Measurements from ENCODE around the gene FGGY. TPM values are rescaled to one million over a fixed set of nuclear protein-coding genes. Genes with fewer than 3 reads are reported as not detected.

Gene FGGY
- total and polyA plus RNA-seq, 4 donors = 16.0 to 67.0 (median 43.4) TPM

DNA sequence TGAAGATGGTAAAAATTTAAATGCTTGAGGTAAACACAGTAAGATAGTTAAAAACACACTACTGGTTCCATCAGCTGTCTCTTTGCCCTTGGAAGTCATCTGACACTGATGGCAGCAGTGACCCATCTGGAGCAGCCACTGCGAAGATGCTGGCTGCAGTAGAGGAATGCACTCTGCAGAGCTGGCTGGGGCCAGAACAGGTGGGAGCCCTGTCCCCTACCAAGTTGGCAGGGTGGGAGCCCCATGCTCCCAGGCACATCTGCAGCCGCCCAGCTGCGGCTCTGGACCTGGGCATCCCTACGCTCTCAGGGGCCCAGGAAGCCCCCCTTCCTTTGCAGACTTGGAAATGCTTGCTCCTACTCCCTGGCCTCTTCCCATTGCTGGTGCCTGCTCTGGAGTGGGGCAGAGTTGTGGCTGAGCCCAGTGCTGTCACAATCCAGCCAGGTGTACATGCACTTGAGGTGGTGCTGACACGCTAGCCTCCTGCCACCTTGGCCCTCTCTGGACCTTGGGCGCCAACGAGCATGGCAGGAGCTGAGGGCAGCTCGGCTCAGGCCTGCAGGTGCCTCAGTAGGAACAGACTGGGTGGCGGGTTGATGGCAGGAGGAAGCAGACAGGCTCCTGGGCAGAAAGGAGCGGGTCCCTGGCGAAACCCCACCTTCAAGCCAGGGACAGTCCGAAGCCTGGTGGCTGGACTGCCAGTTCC, 227.0 kb downstream of the FGGY start:
- 96% methylated on average over 12 of the region's 12 CpGs for WGBS
- TF ChIP-seq FOXA2 (IDR thresholded peaks at IDR 0.05) (no peak), MAX (IDR thresholded peaks at IDR 0.05) (no peak), RAD21 (IDR thresholded peaks at IDR 0.05) (no peak), EGR1 (IDR thresholded peaks at IDR 0.05; ENCODE audit: low read depth in 2 of 2) (no peak), NR2F2 (IDR thresholded peaks at IDR 0.05) (no peak), FOXA1 (IDR thresholded peaks at IDR 0.05) (no peak), TAF1 (conservative IDR thresholded peaks at IDR 0.05) (no peak), YY1 (IDR thresholded peaks at IDR 0.05) (no peak), SP1 (IDR thresholded peaks at IDR 0.05) (no peak), ATF3 (IDR thresholded peaks at IDR 0.05) (no peak), HNF4A (conservative IDR thresholded peaks at IDR 0.05) (no peak), GABPA (IDR thresholded peaks at IDR 0.05 in 1 of 2, conservative IDR thresholded peaks at IDR 0.05 in 1 of 2) (no peak), RXRA (IDR thresholded peaks at IDR 0.05) (no peak), JUND (IDR thresholded peaks at IDR 0.05) (no peak)
- TF ChIP-seq, protein P1, sequence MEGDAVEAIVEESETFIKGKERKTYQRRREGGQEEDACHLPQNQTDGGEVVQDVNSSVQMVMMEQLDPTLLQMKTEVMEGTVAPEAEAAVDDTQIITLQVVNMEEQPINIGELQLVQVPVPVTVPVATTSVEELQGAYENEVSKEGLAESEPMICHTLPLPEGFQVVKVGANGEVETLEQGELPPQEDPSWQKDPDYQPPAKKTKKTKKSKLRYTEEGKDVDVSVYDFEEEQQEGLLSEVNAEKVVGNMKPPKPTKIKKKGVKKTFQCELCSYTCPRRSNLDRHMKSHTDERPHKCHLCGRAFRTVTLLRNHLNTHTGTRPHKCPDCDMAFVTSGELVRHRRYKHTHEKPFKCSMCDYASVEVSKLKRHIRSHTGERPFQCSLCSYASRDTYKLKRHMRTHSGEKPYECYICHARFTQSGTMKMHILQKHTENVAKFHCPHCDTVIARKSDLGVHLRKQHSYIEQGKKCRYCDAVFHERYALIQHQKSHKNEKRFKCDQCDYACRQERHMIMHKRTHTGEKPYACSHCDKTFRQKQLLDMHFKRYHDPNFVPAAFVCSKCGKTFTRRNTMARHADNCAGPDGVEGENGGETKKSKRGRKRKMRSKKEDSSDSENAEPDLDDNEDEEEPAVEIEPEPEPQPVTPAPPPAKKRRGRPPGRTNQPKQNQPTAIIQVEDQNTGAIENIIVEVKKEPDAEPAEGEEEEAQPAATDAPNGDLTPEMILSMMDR (IDR thresholded peaks at IDR 0.05; ENCODE audit: low read depth, low read length, missing input control) = no peak
- TF ChIP-seq, protein P2, sequence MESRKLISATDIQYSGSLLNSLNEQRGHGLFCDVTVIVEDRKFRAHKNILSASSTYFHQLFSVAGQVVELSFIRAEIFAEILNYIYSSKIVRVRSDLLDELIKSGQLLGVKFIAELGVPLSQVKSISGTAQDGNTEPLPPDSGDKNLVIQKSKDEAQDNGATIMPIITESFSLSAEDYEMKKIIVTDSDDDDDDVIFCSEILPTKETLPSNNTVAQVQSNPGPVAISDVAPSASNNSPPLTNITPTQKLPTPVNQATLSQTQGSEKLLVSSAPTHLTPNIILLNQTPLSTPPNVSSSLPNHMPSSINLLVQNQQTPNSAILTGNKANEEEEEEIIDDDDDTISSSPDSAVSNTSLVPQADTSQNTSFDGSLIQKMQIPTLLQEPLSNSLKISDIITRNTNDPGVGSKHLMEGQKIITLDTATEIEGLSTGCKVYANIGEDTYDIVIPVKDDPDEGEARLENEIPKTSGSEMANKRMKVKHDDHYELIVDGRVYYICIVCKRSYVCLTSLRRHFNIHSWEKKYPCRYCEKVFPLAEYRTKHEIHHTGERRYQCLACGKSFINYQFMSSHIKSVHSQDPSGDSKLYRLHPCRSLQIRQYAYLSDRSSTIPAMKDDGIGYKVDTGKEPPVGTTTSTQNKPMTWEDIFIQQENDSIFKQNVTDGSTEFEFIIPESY (IDR thresholded peaks at IDR 0.05) = no peak
- TF ChIP-seq, protein P3, sequence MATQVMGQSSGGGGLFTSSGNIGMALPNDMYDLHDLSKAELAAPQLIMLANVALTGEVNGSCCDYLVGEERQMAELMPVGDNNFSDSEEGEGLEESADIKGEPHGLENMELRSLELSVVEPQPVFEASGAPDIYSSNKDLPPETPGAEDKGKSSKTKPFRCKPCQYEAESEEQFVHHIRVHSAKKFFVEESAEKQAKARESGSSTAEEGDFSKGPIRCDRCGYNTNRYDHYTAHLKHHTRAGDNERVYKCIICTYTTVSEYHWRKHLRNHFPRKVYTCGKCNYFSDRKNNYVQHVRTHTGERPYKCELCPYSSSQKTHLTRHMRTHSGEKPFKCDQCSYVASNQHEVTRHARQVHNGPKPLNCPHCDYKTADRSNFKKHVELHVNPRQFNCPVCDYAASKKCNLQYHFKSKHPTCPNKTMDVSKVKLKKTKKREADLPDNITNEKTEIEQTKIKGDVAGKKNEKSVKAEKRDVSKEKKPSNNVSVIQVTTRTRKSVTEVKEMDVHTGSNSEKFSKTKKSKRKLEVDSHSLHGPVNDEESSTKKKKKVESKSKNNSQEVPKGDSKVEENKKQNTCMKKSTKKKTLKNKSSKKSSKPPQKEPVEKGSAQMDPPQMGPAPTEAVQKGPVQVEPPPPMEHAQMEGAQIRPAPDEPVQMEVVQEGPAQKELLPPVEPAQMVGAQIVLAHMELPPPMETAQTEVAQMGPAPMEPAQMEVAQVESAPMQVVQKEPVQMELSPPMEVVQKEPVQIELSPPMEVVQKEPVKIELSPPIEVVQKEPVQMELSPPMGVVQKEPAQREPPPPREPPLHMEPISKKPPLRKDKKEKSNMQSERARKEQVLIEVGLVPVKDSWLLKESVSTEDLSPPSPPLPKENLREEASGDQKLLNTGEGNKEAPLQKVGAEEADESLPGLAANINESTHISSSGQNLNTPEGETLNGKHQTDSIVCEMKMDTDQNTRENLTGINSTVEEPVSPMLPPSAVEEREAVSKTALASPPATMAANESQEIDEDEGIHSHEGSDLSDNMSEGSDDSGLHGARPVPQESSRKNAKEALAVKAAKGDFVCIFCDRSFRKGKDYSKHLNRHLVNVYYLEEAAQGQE (IDR thresholded peaks at IDR 0.05) = no peak
- no peaks in the 10 kb centered on the region for H3K9me3 ChIP-seq (ENCODE audit: control insufficient read depth in 4 of 4, low read length in 3 of 4)
- no peaks in the 10 kb centered on the region for H3K4me1 ChIP-seq (ENCODE audit: control insufficient read depth in 4 of 4, insufficient read depth in 4 of 4, low read length in 3 of 4)
- H3K4me3 ChIP-seq (ENCODE audit: low read depth in 1 of 3, low read length in 3 of 3) = no peak overlapping the region
- no peaks in the 10 kb centered on the region for H3K27me3 ChIP-seq (ENCODE audit: control insufficient read depth in 4 of 4, insufficient read depth in 4 of 4, low read length in 3 of 4)
- peaks cover 0 to 9% (median 5%) of the 10 kb centered on the region in 4 donors for H3K36me3 ChIP-seq (ENCODE audit: control insufficient read depth in 4 of 4, insufficient read depth in 3 of 4, low read depth in 1 of 4, low read length in 3 of 4)
- H3K9ac ChIP-seq (ENCODE audit: low read depth in 1 of 2, low read length in 2 of 2) = no peak overlapping the region
- H3K27ac ChIP-seq (ENCODE audit: low read depth in 1 of 2, low read length in 2 of 2) = no peak overlapping the region
- no peak for DNase-seq (ENCODE audit: low spot score)

All from liver (tissue), 9 donors.